Large intestine (tissue), 3 donors: Measurements from ENCODE around the gene ANKRD33B. TPM values are rescaled to one million over a fixed set of nuclear protein-coding genes. Genes with fewer than 3 reads are reported as not detected.
"Not testable (repeated sequence)": the region's sequence is repeated elsewhere in the genome, so short reads cannot be mapped to it uniquely, and the experiment has no call there.

Experiments used
- DNase-seq, 2 donors: peaks; one replicate each; pipeline versions ENCODE4 v3.0.0 to v3.0.0-alpha.2; 2013
- H3K27ac ChIP-seq: one replicate; pipeline ENCODE4 v1.5.1; 2013; ENCODE audit warnings: low read length
- H3K27me3 ChIP-seq: 2 replicates; pipeline ENCODE4 v1.6.1; 2013; ENCODE audit warnings: low read length; ENCODE audit not compliant: control insufficient read depth, insufficient read depth
- H3K36me3 ChIP-seq: 2 replicates; pipeline ENCODE4 v1.6.1; 2013; ENCODE audit warnings: low read length; ENCODE audit not compliant: control insufficient read depth, insufficient read depth
- H3K4me1 ChIP-seq: one replicate; pipeline ENCODE4 v1.6.1; 2013; ENCODE audit warnings: low read length; ENCODE audit not compliant: control insufficient read depth, insufficient read depth
- H3K4me3 ChIP-seq: one replicate; pipeline ENCODE4 v1.5.1; 2013; ENCODE audit warnings: low read length
- H3K9me3 ChIP-seq: one replicate; pipeline ENCODE4 v1.6.1; 2013; ENCODE audit warnings: mild to moderate bottlenecking, low read depth, low read length, moderate library complexity; ENCODE audit not compliant: control insufficient read depth
- WGBS: methylation state at CpG from one replicate; pipeline ENCODE4 v1.1.5; 2013; ENCODE audit warnings: low lambda C conversion rate; ENCODE audit not compliant: insufficient coverage; 5-methylcytosine and 5-hydroxymethylcytosine counted together
- polyA plus RNA-seq: library from polyadenylated mRNA; unstranded; fragments of 120-200 nt; gene quantifications from one replicate; pipeline ENCODE4 v1.2.1, GENCODE V29; 2013

Gene ANKRD33B
- polyA plus RNA-seq, 1 donor = 0.88 TPM

GRCh38 chr5:10607023-10607665 is 43.3 kb downstream of the ANKRD33B start:
- H3K36me3 ChIP-seq = no peaks in the 10 kb centered on the region
- H3K27me3 ChIP-seq = no peaks in the 10 kb centered on the region
- no peak for DNase-seq
- H3K9me3 ChIP-seq = no peaks in the 10 kb centered on the region
- H3K4me3 ChIP-seq = no peak overlapping the region
- no peak overlapping the region for H3K27ac ChIP-seq
- H3K4me1 ChIP-seq = peaks cover 2% of the 10 kb centered on the region
- 29% methylated on average over 1 of the region's 13 CpGs for WGBS

- H3K9me3 ChIP-seq = no peaks in the 10 kb centered on the region
- no peak overlapping the region for H3K4me3 ChIP-seq
- no peaks in the 10 kb centered on the region for H3K27me3 ChIP-seq
- H3K36me3 ChIP-seq = no peaks in the 10 kb centered on the region
- no CpG with 5 or more reads among the region's 5 CpGs for WGBS
- no peak overlapping the region for H3K27ac ChIP-seq
- H3K4me1 ChIP-seq = peaks cover 2% of the 10 kb centered on the region
- DNase-seq = no peak
These were observed 43.8 kb downstream of the ANKRD33B start for GRCh38 chr5:10607666-10608073.

- not testable (repeated sequence) for H3K4me3 ChIP-seq, H3K36me3 ChIP-seq, H3K27ac ChIP-seq, H3K4me1 ChIP-seq, H3K9me3 ChIP-seq, H3K27me3 ChIP-seq, DNase-seq
- no CpG with 5 or more reads among the region's 9 CpGs for WGBS
These were observed 44.2 kb downstream of the ANKRD33B start for GRCh38 chr5:10608081-10608480.

- no peak for DNase-seq
- H3K4me1 ChIP-seq = peaks cover 2% of the 10 kb centered on the region
- no peaks in the 10 kb centered on the region for H3K27me3 ChIP-seq
- H3K9me3 ChIP-seq = no peaks in the 10 kb centered on the region
- no peak overlapping the region for H3K4me3 ChIP-seq
- H3K36me3 ChIP-seq = no peaks in the 10 kb centered on the region
- H3K27ac ChIP-seq = no peak overlapping the region
- 83% methylated on average over 1 of the region's 6 CpGs for WGBS
These were observed 46.2 kb downstream of the ANKRD33B start for GRCh38 chr5:10610058-10610457.

- no peak for DNase-seq
- H3K36me3 ChIP-seq = no peaks in the 10 kb centered on the region
- H3K9me3 ChIP-seq = no peaks in the 10 kb centered on the region
- no CpG with 5 or more reads among the region's 4 CpGs for WGBS
- no peaks in the 10 kb centered on the region for H3K27me3 ChIP-seq
- no peak overlapping the region for H3K4me3 ChIP-seq
- no peak overlapping the region for H3K27ac ChIP-seq
- H3K4me1 ChIP-seq = peaks cover 2% of the 10 kb centered on the region
These were observed 47.4 kb downstream of the ANKRD33B start for GRCh38 chr5:10611290-10611689.

- no peaks in the 10 kb centered on the region for H3K27me3 ChIP-seq
- peaks cover 2% of the 10 kb centered on the region for H3K4me1 ChIP-seq
- no CpG with 5 or more reads among the region's 5 CpGs for WGBS
- H3K9me3 ChIP-seq = no peaks in the 10 kb centered on the region
- no peaks in the 10 kb centered on the region for H3K36me3 ChIP-seq
- no peak overlapping the region for H3K4me3 ChIP-seq
- no peak overlapping the region for H3K27ac ChIP-seq
- no peak for DNase-seq
These were observed 48.4 kb downstream of the ANKRD33B start for GRCh38 chr5:10612251-10612650.

- DNase-seq = no peak
- Histone ChIP-seq H3K36me3 (no peaks in the 10 kb centered on the region), H3K4me1 (peaks cover 2% of the 10 kb centered on the region), H3K4me3 (no peak overlapping the region), H3K27me3 (no peaks in the 10 kb centered on the region), H3K27ac (no peak overlapping the region), H3K9me3 (no peaks in the 10 kb centered on the region)
- WGBS = no CpG with 5 or more reads among the region's 3 CpGs
These were observed 51.8 kb downstream of the ANKRD33B start for GRCh38 chr5:10615693-10616092.

- Histone ChIP-seq H3K27me3 (no peaks in the 10 kb centered on the region), H3K4me1 (no peaks in the 10 kb centered on the region), H3K9me3 (no peaks in the 10 kb centered on the region), H3K36me3 (no peaks in the 10 kb centered on the region), H3K27ac (no peak overlapping the region), H3K4me3 (no peak overlapping the region)
- DNase-seq = no peak
- WGBS = 100% methylated on average over 1 of the region's 10 CpGs
These were observed 53.2 kb downstream of the ANKRD33B start for GRCh38 chr5:10617103-10617502.

- WGBS = no CpG with 5 or more reads among the region's 17 CpGs
- Histone ChIP-seq H3K4me1 (no peaks in the 10 kb centered on the region), H3K9me3 (no peaks in the 10 kb centered on the region)
These were observed 54.4 kb downstream of the ANKRD33B start for GRCh38 chr5:10618311-10618710.

GRCh38 chr5:10619649-10620048 is 55.8 kb downstream of the ANKRD33B start:
- WGBS = no CpG with 5 or more reads among the region's 10 CpGs

More at GRCh38 chr5:10618311-10618710, 54.4 kb downstream of the ANKRD33B start:
- DNase-seq = no peak
- Histone ChIP-seq H3K4me3 (no peak overlapping the region), H3K36me3 (no peaks in the 10 kb centered on the region), H3K27me3 (no peaks in the 10 kb centered on the region), H3K27ac (no peak overlapping the region)

GRCh38 chr5:10620346-10620745 is 56.5 kb downstream of the ANKRD33B start:
- Histone ChIP-seq H3K4me1 (no peaks in the 10 kb centered on the region), H3K27me3 (no peaks in the 10 kb centered on the region), H3K9me3 (no peaks in the 10 kb centered on the region), H3K27ac (no peak overlapping the region), H3K36me3 (no peaks in the 10 kb centered on the region), H3K4me3 (no peak overlapping the region)
- WGBS = no CpG with 5 or more reads among the region's 3 CpGs
- no peak for DNase-seq

More at GRCh38 chr5:10619649-10620048, 55.8 kb downstream of the ANKRD33B start:
- Histone ChIP-seq H3K27ac (no peak overlapping the region), H3K4me1 (no peaks in the 10 kb centered on the region), H3K27me3 (no peaks in the 10 kb centered on the region), H3K36me3 (no peaks in the 10 kb centered on the region), H3K4me3 (no peak overlapping the region), H3K9me3 (no peaks in the 10 kb centered on the region)
- DNase-seq = no peak
